ENCODE data around the gene SHOC2.

DNA sequence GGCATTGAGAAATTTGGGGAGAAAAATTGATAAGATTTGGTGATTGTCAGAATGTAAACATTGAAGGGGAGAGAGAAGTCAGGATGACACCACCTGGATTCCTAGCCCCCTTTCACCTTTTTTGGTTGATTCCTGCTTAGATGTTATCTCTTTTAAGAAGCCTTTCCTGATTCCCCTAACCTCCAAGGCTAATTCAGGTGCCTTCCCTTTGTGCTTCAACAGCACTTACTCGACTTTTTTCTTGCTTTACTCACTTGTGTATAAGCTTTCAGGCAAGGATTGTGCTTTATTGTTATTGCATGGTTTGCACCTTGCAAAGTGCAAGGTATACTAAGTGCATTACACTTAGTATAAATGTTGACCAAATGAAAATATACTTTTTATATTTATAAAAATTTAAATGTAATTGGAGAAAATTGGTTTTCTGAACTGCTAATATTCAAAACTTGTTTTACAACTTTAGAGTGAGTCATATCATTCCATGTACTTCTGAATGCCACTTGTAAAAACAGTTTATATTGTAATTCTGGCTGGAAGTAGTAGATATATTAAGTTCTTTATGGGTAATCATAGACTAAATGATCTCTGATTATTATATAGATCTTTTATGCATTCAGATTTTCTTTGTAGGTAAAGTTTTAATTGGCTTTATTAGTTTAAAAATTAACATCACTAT, 13.2 kb downstream of the SHOC2 start:
- TF ChIP-seq, protein P1, sequence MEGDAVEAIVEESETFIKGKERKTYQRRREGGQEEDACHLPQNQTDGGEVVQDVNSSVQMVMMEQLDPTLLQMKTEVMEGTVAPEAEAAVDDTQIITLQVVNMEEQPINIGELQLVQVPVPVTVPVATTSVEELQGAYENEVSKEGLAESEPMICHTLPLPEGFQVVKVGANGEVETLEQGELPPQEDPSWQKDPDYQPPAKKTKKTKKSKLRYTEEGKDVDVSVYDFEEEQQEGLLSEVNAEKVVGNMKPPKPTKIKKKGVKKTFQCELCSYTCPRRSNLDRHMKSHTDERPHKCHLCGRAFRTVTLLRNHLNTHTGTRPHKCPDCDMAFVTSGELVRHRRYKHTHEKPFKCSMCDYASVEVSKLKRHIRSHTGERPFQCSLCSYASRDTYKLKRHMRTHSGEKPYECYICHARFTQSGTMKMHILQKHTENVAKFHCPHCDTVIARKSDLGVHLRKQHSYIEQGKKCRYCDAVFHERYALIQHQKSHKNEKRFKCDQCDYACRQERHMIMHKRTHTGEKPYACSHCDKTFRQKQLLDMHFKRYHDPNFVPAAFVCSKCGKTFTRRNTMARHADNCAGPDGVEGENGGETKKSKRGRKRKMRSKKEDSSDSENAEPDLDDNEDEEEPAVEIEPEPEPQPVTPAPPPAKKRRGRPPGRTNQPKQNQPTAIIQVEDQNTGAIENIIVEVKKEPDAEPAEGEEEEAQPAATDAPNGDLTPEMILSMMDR (conservative IDR thresholded peaks at IDR 0.05; ENCODE audit: low read depth, low read length) = no peak
- TF ChIP-seq POLR2A (IDR thresholded peaks at IDR 0.05; ENCODE audit: low read depth, low read length) (no peak), FOS (IDR thresholded peaks at IDR 0.05; ENCODE audit: low read depth, low read length) (no peak), CHD1 (IDR thresholded peaks at IDR 0.05; ENCODE audit: low read depth, low read length) (no peak), RAD21 (IDR thresholded peaks at IDR 0.05; ENCODE audit: low read length) (no peak), CEBPB (IDR thresholded peaks at IDR 0.05; ENCODE audit: low read depth, low read length) (no peak), SMC3 (IDR thresholded peaks at IDR 0.05; ENCODE audit: low read depth, low read length) (no peak), BHLHE40 (IDR thresholded peaks at IDR 0.05; ENCODE audit: low read depth, low read length) (no peak), RCOR1 (IDR thresholded peaks at IDR 0.05; ENCODE audit: insufficient replicate concordance, low read length) (no peak), MXI1 (IDR thresholded peaks at IDR 0.05; ENCODE audit: borderline replicate concordance, low read depth, low read length) (no peak), MAFK (IDR thresholded peaks at IDR 0.05; ENCODE audit: low read depth, low read length) (no peak)
- TF ChIP-seq, protein P2, sequence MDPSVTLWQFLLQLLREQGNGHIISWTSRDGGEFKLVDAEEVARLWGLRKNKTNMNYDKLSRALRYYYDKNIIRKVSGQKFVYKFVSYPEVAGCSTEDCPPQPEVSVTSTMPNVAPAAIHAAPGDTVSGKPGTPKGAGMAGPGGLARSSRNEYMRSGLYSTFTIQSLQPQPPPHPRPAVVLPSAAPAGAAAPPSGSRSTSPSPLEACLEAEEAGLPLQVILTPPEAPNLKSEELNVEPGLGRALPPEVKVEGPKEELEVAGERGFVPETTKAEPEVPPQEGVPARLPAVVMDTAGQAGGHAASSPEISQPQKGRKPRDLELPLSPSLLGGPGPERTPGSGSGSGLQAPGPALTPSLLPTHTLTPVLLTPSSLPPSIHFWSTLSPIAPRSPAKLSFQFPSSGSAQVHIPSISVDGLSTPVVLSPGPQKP (IDR thresholded peaks at IDR 0.05; ENCODE audit: borderline replicate concordance, low read depth, low read length) = no peak
- TF ChIP-seq, protein P3, sequence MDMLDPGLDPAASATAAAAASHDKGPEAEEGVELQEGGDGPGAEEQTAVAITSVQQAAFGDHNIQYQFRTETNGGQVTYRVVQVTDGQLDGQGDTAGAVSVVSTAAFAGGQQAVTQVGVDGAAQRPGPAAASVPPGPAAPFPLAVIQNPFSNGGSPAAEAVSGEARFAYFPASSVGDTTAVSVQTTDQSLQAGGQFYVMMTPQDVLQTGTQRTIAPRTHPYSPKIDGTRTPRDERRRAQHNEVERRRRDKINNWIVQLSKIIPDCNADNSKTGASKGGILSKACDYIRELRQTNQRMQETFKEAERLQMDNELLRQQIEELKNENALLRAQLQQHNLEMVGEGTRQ (IDR thresholded peaks at IDR 0.05; ENCODE audit: low read depth, low read length) = no peak

Data from IMR-90 (cell line).